Stimulated activated CD4-positive, alpha-beta T cell treated with anti-CD3 and anti-CD28 coated beads, Interleukin-2, amount 100 ng/mL, for 4 hours (primary cell): ENCODE measurements around the gene PRSS23.
"Not testable (repeated sequence)": the region's sequence is repeated elsewhere in the genome, so short reads cannot be mapped to it uniquely, and the experiment has no call there.

Experiments
- DNase-seq: peaks from one replicate; pipeline ENCODE4 v3.0.0-alpha.2; 2020; ENCODE audit warnings: low read depth

The PRSS23 gene

GRCh38 chr11:86800076-86800959 lies at the start of gene PRSS23:
PRSS23 (plus strand) TSS chr11:86800542; CDS start chr11:86807644, 7,102 bp downstream.
- no peak for DNase-seq

- no peak for DNase-seq
Measured at GRCh38 chr11:86753459-86753858, 46.9 kb upstream of the PRSS23 start.

- DNase-seq = no peak
Measured at GRCh38 chr11:86755146-86755545, 45.2 kb upstream of the PRSS23 start.

- no peak for DNase-seq
Measured at GRCh38 chr11:86758171-86758570, 42.2 kb upstream of the PRSS23 start.

- no peak for DNase-seq
Measured at GRCh38 chr11:86760577-86760976, 39.8 kb upstream of the PRSS23 start.

GRCh38 chr11:86761978-86762377 lies 38.4 kb upstream of the PRSS23 start:
- DNase-seq = no peak

- DNase-seq = no peak
Measured at GRCh38 chr11:86765203-86765602, 35.1 kb upstream of the PRSS23 start.

GRCh38 chr11:86765878-86766277 lies 34.5 kb upstream of the PRSS23 start:
- DNase-seq = no peak

- no peak for DNase-seq
Measured at GRCh38 chr11:86769219-86769618, 31.1 kb upstream of the PRSS23 start.

- DNase-seq = not testable (repeated sequence)
Measured at GRCh38 chr11:86770473-86771027, 29.8 kb upstream of the PRSS23 start.

- no peak for DNase-seq
Measured at GRCh38 chr11:86772999-86773398, 27.3 kb upstream of the PRSS23 start.

GRCh38 chr11:86773513-86774252 lies 26.7 kb upstream of the PRSS23 start:
- DNase-seq = no peak

- DNase-seq = no peak
Measured at GRCh38 chr11:86774417-86774816, 25.9 kb upstream of the PRSS23 start.

GRCh38 chr11:86775361-86775760 lies 25.0 kb upstream of the PRSS23 start:
- no peak for DNase-seq

GRCh38 chr11:86781546-86781945 lies 18.8 kb upstream of the PRSS23 start:
- DNase-seq = no peak

- DNase-seq = no peak
Measured at GRCh38 chr11:86782742-86783141, 17.6 kb upstream of the PRSS23 start.

GRCh38 chr11:86783661-86784060 lies 16.7 kb upstream of the PRSS23 start:
- DNase-seq = no peak

GRCh38 chr11:86784241-86784681 lies 16.1 kb upstream of the PRSS23 start:
- DNase-seq = no peak

GRCh38 chr11:86785576-86785975 lies 14.8 kb upstream of the PRSS23 start:
- no peak for DNase-seq

- no peak for DNase-seq
Measured at GRCh38 chr11:86787018-86787536, 13.3 kb upstream of the PRSS23 start.

GRCh38 chr11:86787656-86788055 lies 12.7 kb upstream of the PRSS23 start:
- DNase-seq = no peak

GRCh38 chr11:86790195-86790725 lies 10.1 kb upstream of the PRSS23 start:
- no peak for DNase-seq
